Measurements from ENCODE around the gene HMGB3.
"Not testable (repeated sequence)": the region's sequence is repeated elsewhere in the genome, so short reads cannot be mapped to it uniquely, and the experiment has no call there.

HMGB3 gene

GRCh38 chrX:150975655-150976390 is 7.3 kb upstream of the HMGB3 start:
- DNase-seq = no peak

- no peak for DNase-seq
Measured at GRCh38 chrX:150977411-150978162, 5.5 kb upstream of the HMGB3 start.

- DNase-seq = no peak
Measured at GRCh38 chrX:150980186-150980585, 2.9 kb upstream of the HMGB3 start.

- no peak for DNase-seq
Measured at GRCh38 chrX:150980711-150981110, 2.4 kb upstream of the HMGB3 start.

- no peak for DNase-seq
Measured at GRCh38 chrX:150982235-150982787, 824 bp upstream of the HMGB3 start.

GRCh38 chrX:150983521-150984168 is 510 bp downstream of the HMGB3 start:
- DNase-seq = peak; percentile 31

GRCh38 chrX:150984169-150984824 is 1.2 kb downstream of the HMGB3 start:
- DNase-seq = peak; percentile 35

- DNase-seq = not testable (repeated sequence)
Measured at GRCh38 chrX:150987687-150988086, 4.6 kb downstream of the HMGB3 start.

GRCh38 chrX:150989420-150989819 is 6.3 kb downstream of the HMGB3 start:
- DNase-seq = no peak

GRCh38 chrX:150990910-150991309 is 7.8 kb downstream of the HMGB3 start:
- DNase-seq = no peak

GRCh38 chrX:151000861-151001331 is 17.8 kb downstream of the HMGB3 start:
- DNase-seq = no peak

GRCh38 chrX:151004085-151004484 is 20.9 kb downstream of the HMGB3 start:
- no peak for DNase-seq

- no peak for DNase-seq
Measured at GRCh38 chrX:151006410-151007109, 23.4 kb downstream of the HMGB3 start.

GRCh38 chrX:151009582-151009981 is 26.4 kb downstream of the HMGB3 start:
- DNase-seq = no peak

GRCh38 chrX:151013164-151013743 is 30.1 kb downstream of the HMGB3 start:
- DNase-seq = no peak

GRCh38 chrX:151015684-151016083 is 32.5 kb downstream of the HMGB3 start:
- DNase-seq = no peak

GRCh38 chrX:151019856-151020255 is 36.7 kb downstream of the HMGB3 start:
- DNase-seq = no peak

GRCh38 chrX:151030845-151031244 is 47.7 kb downstream of the HMGB3 start:
- no peak for DNase-seq

GRCh38 chrX:151031391-151031975 is 48.3 kb downstream of the HMGB3 start:
- DNase-seq = no peak

- DNase-seq = no peak
Measured at GRCh38 chrX:151039351-151039750, 56.2 kb downstream of the HMGB3 start.
